Transverse colon (tissue), 4 donors: Measurements from ENCODE around the gene SHISA7. TPM values are rescaled to one million over a fixed set of nuclear protein-coding genes. Genes with fewer than 3 reads are reported as not detected.
A peak's percentile ranks its signal among the peaks of the same experiment; 100 is the strongest.

Experiments
- DNase-seq: peaks from one replicate; pipeline ENCODE4 v3.0.0-alpha.2; 2019
- H3K27ac ChIP-seq, 4 donors: fragments of 200-600 bp; sonication (generic); 2 replicates each; pipeline ENCODE4 v1.5.1; 2016 to 2018; ENCODE audit warnings: inconsistent platforms in 4 of 4
- H3K27me3 ChIP-seq: fragments of 200-600 bp; sonication (generic); 2 replicates; pipeline ENCODE4 v1.5.1; 2017; ENCODE audit warnings: inconsistent platforms
- H3K36me3 ChIP-seq, 4 donors: fragments of 200-600 bp; sonication (generic); 2 replicates each; pipeline ENCODE4 v1.5.1; 2017 to 2019; ENCODE audit warnings: inconsistent platforms in 4 of 4
- H3K4me1 ChIP-seq, 4 donors: fragments of 200-600 bp; sonication (generic); 2 replicates each; pipeline ENCODE4 v1.5.1; 2017 to 2020; ENCODE audit warnings: inconsistent platforms in 4 of 4
- H3K4me3 ChIP-seq, 4 donors: fragments of 200-600 bp; sonication (generic); 1 replicate in 1 of 4; 2 replicates in 3 of 4; pipeline versions ENCODE4 v1.5.1 to v1.6.1; 2017 to 2019; ENCODE audit warnings: inconsistent platforms in 4 of 4
- H3K9me3 ChIP-seq, 2 donors: fragments of 200-600 bp; sonication (generic); 2 replicates each; pipeline ENCODE4 v1.5.1; 2017 to 2019; ENCODE audit warnings: inconsistent platforms in 2 of 2
- EP300 ChIP-seq: sonication (generic); formaldehyde crosslinking; IDR thresholded peaks from one replicate; pipeline ENCODE4 v1.6.1; 2017; ENCODE audit warnings: antibody characterized with exemption, low read depth
- POLR2A ChIP-seq: fragments of 450-650 bp; IDR thresholded peaks from one replicate; pipeline ENCODE4 v1.6.1; 2016; ENCODE audit warnings: antibody characterized with exemption, mild to moderate bottlenecking, moderate library complexity
- POLR2AphosphoS5 ChIP-seq, 3 donors: sonication (generic); formaldehyde crosslinking; IDR thresholded peaks; one replicate each; pipeline ENCODE4 v1.6.1; 2016; ENCODE audit warnings: antibody characterized with exemption in 3 of 3
- WGBS, 2 donors: methylation state at CpG; one replicate each; pipeline ENCODE4 v1.1.5; 2018; ENCODE audit warnings: low coverage in 1 of 2; 5-methylcytosine and 5-hydroxymethylcytosine counted together
- in situ Hi-C, 4 donors: fragments of 200-750 bp; cut with MboI; loops; one replicate each; pipeline versions ENCODE4 v1.15.0 to v1.15.1; 2017; ENCODE audit warnings: low sequenced_read_pairs in 3 of 4, low pct_ligation_motif_present in 1 of 4, low pct_unique_long_range_greater_than_20kb in 1 of 4
- intact Hi-C: fragments of 100-400 bp; cut with DNase I; formaldehyde crosslinking; loops from one replicate; pipeline ENCODE4 v1.15.1; 2023; ENCODE audit warnings: low total_unique reads
- total RNA-seq, 4 donors: library from RNA; depleted of rRNA; stranded (reverse); fragments of >200 nt; gene quantifications; one replicate each; pipeline ENCODE4 v1.1.0, GENCODE V29; 2016
- TF ChIP-seq, protein P1 (sequence below), 5 experiments: fragments of 200-600 bp in 3 of 5; fragments of 450-650 bp in 2 of 5; sonication (generic) in 3 of 5; IDR thresholded peaks; 1 replicate in 2 of 5; 2 replicates in 3 of 5; pipeline ENCODE4 v1.5.1; 2016 to 2017; ENCODE audit warnings: antibody characterized with exemption in 5 of 5, inconsistent platforms in 3 of 5, mild to moderate bottlenecking in 2 of 5, moderate library complexity in 1 of 5

The SHISA7 gene
- total RNA-seq, result under 1 TPM in 1 of 4 donors, not detected in 3; 0.75 TPM

DNA sequence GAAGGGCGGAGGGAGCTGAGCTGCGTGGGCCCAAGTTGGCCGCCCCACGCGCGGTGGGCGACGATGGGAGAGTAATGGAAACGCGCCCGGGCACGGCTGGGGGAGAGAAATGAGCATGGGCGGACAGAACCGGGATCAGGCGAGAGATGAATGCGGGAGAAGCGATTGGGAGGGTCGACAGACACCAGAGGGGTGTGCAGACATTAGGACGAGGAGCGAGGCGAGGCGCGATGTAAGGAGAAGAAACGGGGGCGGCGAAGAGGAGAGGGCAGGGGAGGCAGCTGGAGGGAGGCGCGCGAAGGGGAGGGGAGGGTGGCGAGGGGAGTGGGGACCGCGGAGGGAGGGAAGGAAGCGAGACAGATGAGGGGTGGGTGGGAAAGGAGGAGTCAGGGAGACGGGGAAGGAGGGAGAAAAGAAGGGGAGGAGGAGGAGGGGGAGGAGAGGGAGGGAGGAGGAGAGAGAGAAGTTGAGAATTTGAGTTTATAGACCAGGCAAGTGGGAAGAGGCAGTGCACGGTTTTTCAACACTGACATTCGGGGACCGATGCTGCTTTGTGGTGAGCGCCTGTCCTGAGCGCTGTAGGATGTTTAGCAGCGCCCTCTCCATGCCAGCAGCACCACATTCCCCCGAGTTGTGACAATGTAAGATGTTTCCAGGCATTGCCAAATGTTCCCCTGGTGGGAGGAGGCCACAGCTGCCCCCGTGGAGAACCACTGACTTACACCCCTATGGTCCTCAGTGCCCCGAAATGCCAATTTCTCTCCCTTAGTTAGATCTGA is at the start of gene SHISA7:
Gene SHISA7 (minus strand): TSS at position 256 of the 779 bp plus-strand sequence. CDS start 437 bp downstream, outside the sequence.
- TF ChIP-seq EP300 (no peak), POLR2AphosphoS5 (IDR thresholded peaks at IDR 0.05) (no peak), POLR2A (no peak)
- TF ChIP-seq, protein P1, sequence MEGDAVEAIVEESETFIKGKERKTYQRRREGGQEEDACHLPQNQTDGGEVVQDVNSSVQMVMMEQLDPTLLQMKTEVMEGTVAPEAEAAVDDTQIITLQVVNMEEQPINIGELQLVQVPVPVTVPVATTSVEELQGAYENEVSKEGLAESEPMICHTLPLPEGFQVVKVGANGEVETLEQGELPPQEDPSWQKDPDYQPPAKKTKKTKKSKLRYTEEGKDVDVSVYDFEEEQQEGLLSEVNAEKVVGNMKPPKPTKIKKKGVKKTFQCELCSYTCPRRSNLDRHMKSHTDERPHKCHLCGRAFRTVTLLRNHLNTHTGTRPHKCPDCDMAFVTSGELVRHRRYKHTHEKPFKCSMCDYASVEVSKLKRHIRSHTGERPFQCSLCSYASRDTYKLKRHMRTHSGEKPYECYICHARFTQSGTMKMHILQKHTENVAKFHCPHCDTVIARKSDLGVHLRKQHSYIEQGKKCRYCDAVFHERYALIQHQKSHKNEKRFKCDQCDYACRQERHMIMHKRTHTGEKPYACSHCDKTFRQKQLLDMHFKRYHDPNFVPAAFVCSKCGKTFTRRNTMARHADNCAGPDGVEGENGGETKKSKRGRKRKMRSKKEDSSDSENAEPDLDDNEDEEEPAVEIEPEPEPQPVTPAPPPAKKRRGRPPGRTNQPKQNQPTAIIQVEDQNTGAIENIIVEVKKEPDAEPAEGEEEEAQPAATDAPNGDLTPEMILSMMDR (IDR thresholded peaks at IDR 0.05), result no peak
- no peak within 1 kb of the TSS for H3K27ac ChIP-seq
- H3K9me3 ChIP-seq, result no peaks in the 10 kb centered on the region
- H3K4me1 ChIP-seq, result peaks cover 0 to 24% (median 3%) of the 10 kb centered on the region in 4 donors
- DNase-seq, result no peak
- 2 to 7% methylated on average over 28 to 43 of the region's 43 CpGs for WGBS, 2 donors
- H3K27me3 ChIP-seq, result peaks cover 81% of the 10 kb centered on the region
- H3K36me3 ChIP-seq, result no peaks in the 10 kb centered on the region
- H3K4me3 ChIP-seq, result no peak within 1 kb of the TSS
- intact Hi-C loops, result no loop called here
- in situ Hi-C loops, result no loop called here

DNA sequence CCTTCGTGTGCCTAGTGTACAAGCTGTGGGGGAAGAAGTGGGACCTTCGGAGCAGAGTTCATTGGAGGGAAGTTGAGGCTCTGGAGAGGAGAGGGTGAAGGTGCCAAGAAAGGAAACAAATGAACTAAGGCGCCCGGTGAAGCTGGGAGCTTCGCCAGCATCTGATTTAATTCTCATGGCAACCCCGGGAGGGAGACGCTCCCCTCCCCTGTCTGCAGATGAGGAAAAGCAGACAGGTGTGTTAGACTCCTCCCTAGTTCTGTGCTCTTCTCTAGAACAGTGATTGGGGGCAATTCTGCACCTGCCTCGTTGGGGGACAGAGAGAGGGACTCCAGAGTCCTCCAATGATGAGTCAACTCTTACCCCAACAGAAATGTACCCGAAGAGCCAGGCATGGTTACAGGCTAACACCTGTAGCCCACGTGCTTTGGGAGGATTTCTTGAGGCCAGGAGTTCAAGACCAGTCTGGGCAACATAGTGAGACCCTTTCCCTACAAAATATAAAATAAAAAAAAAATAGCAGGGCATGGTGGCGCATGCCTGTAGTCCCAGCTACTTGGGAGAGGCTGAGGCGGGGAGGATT is 49.4 kb upstream of the SHISA7 start:
- TF ChIP-seq, protein P1 (IDR thresholded peaks at IDR 0.05), result no peak
- TF ChIP-seq POLR2AphosphoS5 (IDR thresholded peaks at IDR 0.05) (no peak), EP300 (no peak), POLR2A (no peak)
- in situ Hi-C loops (loop anchor here in 1 of 4 donors (10.0 kb wide), 1 partner anchor 358 kb away; no protein-coding TSS in a partner anchor), intact Hi-C loops (no loop called here)
- DNase-seq, result no peak
- H3K4me1 ChIP-seq, result peaks cover 5 to 24% (median 13%) of the 10 kb centered on the region in 4 donors
- 34 to 52% methylated on average over 3 to 12 of the region's 12 CpGs for WGBS, 2 donors
- no peaks in the 10 kb centered on the region for H3K9me3 ChIP-seq
- no peaks in the 10 kb centered on the region for H3K36me3 ChIP-seq
- no peak overlapping the region for H3K4me3 ChIP-seq
- peak overlapping the region in 2 of 4 donors; percentile 85 to 94 for H3K27ac ChIP-seq
- peaks cover 18% of the 10 kb centered on the region for H3K27me3 ChIP-seq

DNA sequence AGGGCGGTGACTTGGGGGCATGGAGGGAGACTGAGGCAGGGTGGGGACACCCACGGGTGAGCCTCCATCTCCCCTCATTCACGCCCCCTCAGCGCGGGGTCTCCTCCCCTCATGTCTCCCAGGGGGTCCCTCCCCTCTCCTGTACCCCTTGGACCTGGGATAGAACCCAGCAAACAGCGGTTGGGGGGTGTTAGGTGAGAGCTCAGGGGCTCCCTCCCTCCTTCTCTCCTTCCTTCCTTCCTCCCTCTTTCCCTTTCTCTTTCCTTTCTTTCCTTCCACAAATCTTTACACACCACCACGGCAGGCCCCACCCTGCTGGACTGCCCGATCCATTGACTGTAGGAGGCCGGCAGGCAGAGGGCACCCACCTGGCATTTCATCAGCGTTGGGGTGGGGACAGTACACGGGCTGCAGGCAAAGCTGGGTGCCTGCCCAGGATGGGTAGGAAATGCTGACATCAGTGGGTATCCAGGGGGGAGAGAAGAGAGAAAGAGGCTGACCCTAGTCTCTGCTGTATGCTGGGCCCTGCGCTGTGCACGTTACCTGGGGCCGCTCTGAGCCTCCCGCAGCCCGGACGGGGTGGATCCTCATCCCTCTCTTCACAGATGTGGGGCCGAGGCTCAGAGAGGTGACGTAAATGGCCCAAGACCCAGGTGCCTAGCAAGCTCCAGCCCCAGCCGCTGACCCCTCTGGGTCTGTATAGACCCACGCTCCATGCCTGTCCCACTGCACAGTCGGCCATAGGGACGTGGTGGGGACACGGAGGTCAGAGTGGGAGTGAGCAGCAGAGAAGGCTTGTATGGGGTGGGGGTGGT is 48.7 kb upstream of the SHISA7 start:
- 57% methylated on average over 24 of the region's 24 CpGs; no CpG with 5 or more reads in 1 of the 2 donors for WGBS, 2 donors
- no peak for DNase-seq
- no peaks in the 10 kb centered on the region for H3K9me3 ChIP-seq
- H3K27ac ChIP-seq, result peak overlapping the region; percentile 29 to 94 (median 67)
- H3K36me3 ChIP-seq, result no peaks in the 10 kb centered on the region
- intact Hi-C loops (no loop called here), in situ Hi-C loops (loop anchor here in 1 of 4 donors (10.0 kb wide), 1 partner anchor 357 kb away; no protein-coding TSS in a partner anchor)
- H3K27me3 ChIP-seq, result peaks cover 18% of the 10 kb centered on the region
- TF ChIP-seq, protein P1 (IDR thresholded peaks at IDR 0.05), result no peak
- no peak for TF ChIP-seq POLR2A
- no peak for TF ChIP-seq POLR2AphosphoS5 (IDR thresholded peaks at IDR 0.05)
- TF ChIP-seq EP300, result no peak
- H3K4me3 ChIP-seq, result no peak overlapping the region
- H3K4me1 ChIP-seq, result peaks cover 10 to 31% (median 20%) of the 10 kb centered on the region in 4 donors
